GM18951 (cell line): ENCODE data around the gene GLO1.
A peak's percentile ranks its signal among the peaks of the same experiment; 100 is the strongest.

ENCODE experiments used
- POLR2A ChIP-seq: IDR thresholded peaks from 4 replicates; pipeline ENCODE4 v1.6.1; 2011; ENCODE audit warnings: mild to moderate bottlenecking; ENCODE audit not compliant: insufficient read length, insufficient read depth; ENCODE audit errors: extremely low read depth
- in situ Hi-C: fragments of 300-500 bp; cut with MboI; formaldehyde crosslinking; loops from one replicate; pipeline ENCODE4 v1.12.0; 2022; ENCODE audit warnings: low sequenced_read_pairs, mixed read lengths, inconsistent platforms; ENCODE audit not compliant: unreplicated experiment

Gene GLO1

DNA sequence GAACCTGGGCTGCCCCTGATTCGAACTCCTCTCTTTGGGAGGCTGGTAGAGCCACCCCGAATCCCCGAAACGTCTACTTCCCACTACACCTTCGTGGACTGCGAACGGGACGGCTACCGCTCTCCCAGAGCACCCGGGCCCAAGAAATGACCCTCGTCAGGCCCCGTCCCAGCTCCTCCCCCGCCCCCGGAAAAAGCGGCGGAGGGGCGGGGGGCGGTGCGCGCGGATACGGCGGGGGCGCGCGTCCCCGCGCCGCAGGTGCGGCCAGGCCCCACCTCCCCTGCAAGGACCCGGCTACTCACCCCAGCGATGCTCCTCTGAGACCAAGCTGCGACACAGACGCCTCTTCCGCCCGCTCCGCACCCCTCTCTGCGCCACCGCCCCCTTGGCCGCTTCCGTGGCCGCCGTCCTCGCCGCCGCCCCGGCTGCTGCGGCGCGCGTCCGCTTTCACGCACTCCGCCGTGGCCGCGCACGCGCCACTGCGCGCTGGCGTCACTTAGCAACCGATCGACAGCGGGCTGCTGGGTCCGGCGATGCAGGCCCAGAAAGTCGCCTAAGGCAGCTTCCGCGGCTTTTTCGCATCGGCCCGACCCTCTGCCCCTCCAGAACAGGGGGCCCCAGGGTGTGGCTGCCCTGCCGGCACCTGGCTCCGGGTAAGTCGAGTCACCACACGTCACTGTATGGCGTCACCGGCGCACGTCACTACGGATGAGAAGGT lies 63.3 kb downstream of the GLO1 start, which contains the start of gene BTBD9:
Gene BTBD9, minus strand, starts transcription at position 432 of the 718 bp plus-strand sequence.
- in situ Hi-C loops = no loop called here
- peak; percentile 69 for TF ChIP-seq POLR2A

DNA sequence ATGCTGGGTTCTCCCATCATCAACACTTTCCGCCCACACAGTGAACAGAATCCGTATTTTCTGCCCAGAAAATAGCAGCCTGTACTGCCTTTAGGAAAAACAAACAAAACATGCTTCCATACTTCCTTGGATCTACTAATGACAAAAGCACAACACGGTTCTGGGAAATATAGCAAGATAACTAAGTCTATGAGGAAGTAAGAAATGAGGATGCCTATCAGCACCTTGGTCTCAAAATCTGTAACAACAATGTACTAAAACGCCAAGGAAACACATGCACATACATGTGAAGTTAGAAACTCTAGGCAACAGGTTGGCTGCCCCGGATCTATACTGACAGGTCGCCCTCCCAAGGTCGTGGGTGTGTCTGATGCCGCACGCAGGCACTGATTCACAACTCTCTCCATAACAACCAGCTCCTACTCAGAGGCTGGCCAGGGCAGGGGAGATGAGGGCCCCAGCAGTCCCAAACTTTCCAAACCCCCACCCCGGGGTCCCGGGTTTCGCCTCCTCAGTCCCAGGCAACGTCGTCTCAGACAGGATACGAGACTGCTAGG lies 63.9 kb downstream of the GLO1 start:
- in situ Hi-C loops = no loop called here
- no peak for TF ChIP-seq POLR2A

DNA sequence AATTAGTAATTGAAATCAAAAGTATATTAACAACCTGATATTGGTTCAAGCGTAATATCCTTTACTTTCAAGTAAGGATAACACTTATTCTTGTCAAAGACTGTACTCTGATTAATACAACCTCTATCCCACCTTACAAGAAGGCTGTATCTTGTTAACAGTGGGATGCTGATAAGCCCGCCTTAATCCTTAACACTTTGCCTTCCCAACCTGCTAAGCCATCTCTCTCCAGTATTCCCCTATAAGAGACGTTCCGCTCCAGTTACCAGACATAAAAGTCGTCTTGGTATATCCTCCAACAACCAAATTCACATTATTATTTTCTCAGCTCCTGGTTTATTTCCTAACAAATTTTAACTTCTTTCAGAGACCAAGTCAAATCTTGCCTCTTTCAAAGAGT lies 65.2 kb downstream of the GLO1 start:
- in situ Hi-C loops = no loop called here

DNA sequence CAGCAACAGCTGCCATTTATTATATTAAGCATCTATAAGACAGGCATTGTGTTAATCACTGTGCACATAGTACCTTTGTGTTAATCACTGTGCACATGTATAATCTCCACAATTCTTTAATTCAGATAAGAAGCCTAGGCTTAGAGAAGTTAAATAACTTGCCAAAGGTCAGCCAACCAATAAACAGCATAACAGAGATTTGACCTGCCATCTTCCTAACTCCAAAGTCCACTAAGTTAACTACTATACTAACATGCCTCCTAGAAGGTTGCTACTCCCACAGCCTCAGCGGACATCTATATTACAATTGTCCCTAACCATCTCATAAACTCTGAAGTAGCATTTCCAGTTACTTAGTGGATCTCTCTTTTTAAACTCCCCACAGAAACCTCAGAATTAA lies 66.9 kb downstream of the GLO1 start:
- no peak for TF ChIP-seq POLR2A
- in situ Hi-C loops = no loop called here

More for the DNA sequence above, 65.2 kb downstream of the GLO1 start:
- no peak for TF ChIP-seq POLR2A

- TF ChIP-seq POLR2A = no peak
- in situ Hi-C loops = no loop called here
Observed at GRCh38 chr6:38634518-38634917, 68.4 kb downstream of the GLO1 start.

- in situ Hi-C loops = no loop called here
- no peak for TF ChIP-seq POLR2A
Observed at GRCh38 chr6:38632490-38632889, 70.5 kb downstream of the GLO1 start.

- TF ChIP-seq POLR2A = no peak
- in situ Hi-C loops = no loop called here
Observed at GRCh38 chr6:38631186-38631783, 71.7 kb downstream of the GLO1 start.
